ENCODE results near the gene CCDC186. TPM values are rescaled to one million over a fixed set of nuclear protein-coding genes. Genes with fewer than 3 reads are reported as not detected.
A peak's percentile ranks its signal among the peaks of the same experiment; 100 is the strongest.

CCDC186 gene
- total and polyA plus RNA-seq, 2 experiments from 2014 or later = 14.9 to 32.4 TPM

DNA sequence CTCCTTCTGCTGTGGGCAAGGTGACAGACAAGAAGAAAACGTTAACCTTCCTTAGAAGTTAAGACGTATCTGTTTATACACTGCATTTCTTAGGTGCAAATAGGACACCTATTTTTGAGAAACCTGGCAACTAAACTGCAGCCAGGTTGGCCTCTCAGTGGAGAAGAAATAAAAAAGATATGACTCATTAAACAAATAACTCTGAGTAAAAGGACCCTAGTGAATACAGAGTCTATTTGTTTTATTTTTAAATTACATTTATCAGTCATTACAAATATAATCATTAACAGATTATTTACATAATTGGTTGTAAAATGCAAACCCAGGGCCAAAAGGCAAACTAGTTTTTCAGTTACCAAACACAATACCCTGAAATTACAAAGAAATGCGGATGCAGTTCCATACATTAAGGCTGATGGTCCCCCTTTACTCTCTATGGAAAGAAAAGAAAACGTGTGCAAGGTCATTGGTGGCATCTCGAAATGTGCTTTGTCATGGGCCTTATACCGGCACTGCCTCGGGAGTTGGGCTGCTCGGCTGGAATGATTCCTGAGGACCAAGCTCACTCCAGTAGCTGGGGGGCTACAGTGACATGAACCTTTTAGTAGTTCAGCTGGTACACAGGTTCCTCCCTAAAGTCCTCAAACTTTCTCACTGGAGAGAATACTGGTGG, 92.0 kb downstream of the CCDC186 start:
- H3K4me1 ChIP-seq (ENCODE audit: insufficient read depth) = no peaks in the 10 kb centered on the region
- no peaks in the 10 kb centered on the region for H4K20me1 ChIP-seq (ENCODE audit: insufficient read depth, poor library complexity, severe bottlenecking)
- TF ChIP-seq, protein P1, sequence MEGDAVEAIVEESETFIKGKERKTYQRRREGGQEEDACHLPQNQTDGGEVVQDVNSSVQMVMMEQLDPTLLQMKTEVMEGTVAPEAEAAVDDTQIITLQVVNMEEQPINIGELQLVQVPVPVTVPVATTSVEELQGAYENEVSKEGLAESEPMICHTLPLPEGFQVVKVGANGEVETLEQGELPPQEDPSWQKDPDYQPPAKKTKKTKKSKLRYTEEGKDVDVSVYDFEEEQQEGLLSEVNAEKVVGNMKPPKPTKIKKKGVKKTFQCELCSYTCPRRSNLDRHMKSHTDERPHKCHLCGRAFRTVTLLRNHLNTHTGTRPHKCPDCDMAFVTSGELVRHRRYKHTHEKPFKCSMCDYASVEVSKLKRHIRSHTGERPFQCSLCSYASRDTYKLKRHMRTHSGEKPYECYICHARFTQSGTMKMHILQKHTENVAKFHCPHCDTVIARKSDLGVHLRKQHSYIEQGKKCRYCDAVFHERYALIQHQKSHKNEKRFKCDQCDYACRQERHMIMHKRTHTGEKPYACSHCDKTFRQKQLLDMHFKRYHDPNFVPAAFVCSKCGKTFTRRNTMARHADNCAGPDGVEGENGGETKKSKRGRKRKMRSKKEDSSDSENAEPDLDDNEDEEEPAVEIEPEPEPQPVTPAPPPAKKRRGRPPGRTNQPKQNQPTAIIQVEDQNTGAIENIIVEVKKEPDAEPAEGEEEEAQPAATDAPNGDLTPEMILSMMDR (IDR thresholded peaks at IDR 0.05; ENCODE audit: poor library complexity) = no peak
- no peak for TF ChIP-seq EZH2phosphoT487 (IDR thresholded peaks at IDR 0.05; ENCODE audit: low read depth, severe bottlenecking, unreplicated experiment)
- TF ChIP-seq EZH2 (IDR thresholded peaks at IDR 0.05; ENCODE audit: borderline replicate concordance) = no peak
- no peak overlapping the region for H2AFZ ChIP-seq
- H3K4me3 ChIP-seq = no peak overlapping the region
- H3K27me3 ChIP-seq = no peaks in the 10 kb centered on the region
- no peaks in the 10 kb centered on the region for H3K36me3 ChIP-seq (replicated peaks; ENCODE audit: insufficient read depth, low read depth)
- no peak for DNase-seq (ENCODE audit: low spot score)
- no peaks in the 10 kb centered on the region for H3K9me2 ChIP-seq (replicated peaks; ENCODE audit: insufficient read depth)
- 72% methylated on average over 8 of the region's 8 CpGs for whole genome bisulfite sequencing (ENCODE audit: low lambda C conversion rate, missing lambda C conversion rate)
- H3K27ac ChIP-seq = peak overlapping the region; percentile 27
- H3K9me3 ChIP-seq (ENCODE audit: low read depth) = no peaks in the 10 kb centered on the region
- H3K79me2 ChIP-seq = no peaks in the 10 kb centered on the region
- no peak overlapping the region for H3K4me2 ChIP-seq

DNA sequence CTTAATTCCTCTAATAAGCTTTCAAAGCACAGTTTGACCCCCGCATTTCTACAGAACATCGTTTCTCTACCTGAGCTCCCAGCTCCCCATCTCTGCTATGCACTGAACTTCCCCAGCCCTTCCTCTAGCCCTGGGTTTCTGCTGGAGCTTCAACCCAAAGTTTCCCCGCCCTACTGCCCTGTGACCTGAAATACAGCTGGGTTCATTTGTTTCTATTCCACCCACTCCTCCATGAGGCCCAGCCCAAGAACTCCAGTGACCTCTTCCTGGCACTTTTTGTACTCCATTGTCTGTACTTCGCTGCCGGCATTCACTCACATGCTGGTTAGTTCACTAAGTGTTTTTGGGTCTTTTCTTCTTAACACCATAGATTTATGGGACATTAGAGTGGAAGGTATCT, 94.6 kb downstream of the CCDC186 start:
- WGBS (ENCODE audit: low lambda C conversion rate, missing lambda C conversion rate) = 93% methylated on average over 5 of the region's 5 CpGs
- TF ChIP-seq, protein P1 (IDR thresholded peaks at IDR 0.05; ENCODE audit: poor library complexity) = no peak
- TF ChIP-seq EZH2 (IDR thresholded peaks at IDR 0.05; ENCODE audit: borderline replicate concordance) (no peak), EZH2phosphoT487 (IDR thresholded peaks at IDR 0.05; ENCODE audit: low read depth, severe bottlenecking, unreplicated experiment) (no peak)
- H3K9me2 ChIP-seq (replicated peaks; ENCODE audit: insufficient read depth) = no peaks in the 10 kb centered on the region

DNA sequence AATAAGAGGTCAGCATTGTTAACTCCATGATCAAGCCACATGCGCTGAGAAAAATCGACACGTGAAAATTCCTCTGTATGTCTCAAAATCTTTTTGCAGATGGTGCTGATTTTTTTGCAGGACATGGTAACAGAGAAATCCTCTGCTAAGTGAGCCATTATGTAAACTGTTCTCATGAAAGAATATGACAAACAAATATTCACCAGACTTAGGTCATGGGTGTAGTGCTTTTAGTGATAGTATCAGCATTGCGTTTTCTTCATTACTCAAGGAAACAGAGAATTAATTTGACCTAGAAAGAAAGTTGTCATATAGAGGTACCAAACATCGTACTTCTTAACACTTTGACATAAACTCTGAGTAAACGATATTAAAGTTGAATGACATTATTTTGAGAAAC, 95.7 kb downstream of the CCDC186 start:
- Histone ChIP-seq H3K4me3 (no peak overlapping the region), H3K4me2 (no peak overlapping the region), H3K9me2 (replicated peaks; ENCODE audit: insufficient read depth) (no peaks in the 10 kb centered on the region), H3K36me3 (replicated peaks; ENCODE audit: insufficient read depth, low read depth) (no peaks in the 10 kb centered on the region), H4K20me1 (ENCODE audit: insufficient read depth, poor library complexity, severe bottlenecking) (no peaks in the 10 kb centered on the region), H3K27ac (no peak overlapping the region), H3K79me2 (no peaks in the 10 kb centered on the region), H3K9me3 (ENCODE audit: low read depth) (no peaks in the 10 kb centered on the region), H3K4me1 (ENCODE audit: insufficient read depth) (no peaks in the 10 kb centered on the region), H3K27me3 (no peaks in the 10 kb centered on the region), H2AFZ (no peak overlapping the region)
- TF ChIP-seq, protein P1 (IDR thresholded peaks at IDR 0.05; ENCODE audit: poor library complexity) = no peak
- DNase-seq (ENCODE audit: low spot score) = no peak
- 89% methylated on average over 6 of the region's 6 CpGs for WGBS (ENCODE audit: low lambda C conversion rate, missing lambda C conversion rate)

More for the DNA sequence above, 94.6 kb downstream of the CCDC186 start:
- H3K4me3 ChIP-seq = no peak overlapping the region
- no peaks in the 10 kb centered on the region for H3K27me3 ChIP-seq
- H2AFZ ChIP-seq = no peak overlapping the region
- H3K79me2 ChIP-seq = no peaks in the 10 kb centered on the region
- no peak for DNase-seq (ENCODE audit: low spot score)
- H3K4me2 ChIP-seq = no peak overlapping the region
- H3K36me3 ChIP-seq (replicated peaks; ENCODE audit: insufficient read depth, low read depth) = no peaks in the 10 kb centered on the region
- no peaks in the 10 kb centered on the region for H3K9me3 ChIP-seq (ENCODE audit: low read depth)
- no peaks in the 10 kb centered on the region for H3K4me1 ChIP-seq (ENCODE audit: insufficient read depth)
- H4K20me1 ChIP-seq (ENCODE audit: insufficient read depth, poor library complexity, severe bottlenecking) = no peaks in the 10 kb centered on the region
- H3K27ac ChIP-seq = no peak overlapping the region
